A549 (cell line): Measurements from ENCODE around the gene FSD2.

Source experiments
- CBX8 ChIP-seq: fragments of 200-600 bp; sonication (generic); IDR thresholded peaks from 2 replicates; pipeline ENCODE4 v1.6.1; 2016
- EHMT2 ChIP-seq: fragments of 200-600 bp; sonication (generic); IDR thresholded peaks from 2 replicates; pipeline ENCODE4 v1.6.1; 2016; ENCODE audit warnings: antibody characterized with exemption, low read depth, mild to moderate bottlenecking, moderate library complexity
- JUN ChIP-seq, 2 experiments: fragments of >200 bp; sonication (Bioruptor Twin); formaldehyde crosslinking; IDR thresholded peaks; 2 replicates in 1 of 2; 3 replicates in 1 of 2; pipeline ENCODE4 v1.6.1; 2016 to 2017
- MAFK ChIP-seq: fragments of 450-650 bp; IDR thresholded peaks from 2 replicates; pipeline ENCODE4 v1.6.1; 2014; ENCODE audit not compliant: partially characterized antibody
- NR3C1 ChIP-seq: fragments of >200 bp; sonication (Bioruptor Twin); formaldehyde crosslinking; IDR thresholded peaks from 3 replicates; pipeline ENCODE4 v1.6.1; 2017
- POLR2A ChIP-seq: IDR thresholded peaks from 2 replicates; pipeline ENCODE4 v1.6.1; 2012; ENCODE audit warnings: mild to moderate bottlenecking, low read length
- POLR2AphosphoS2 ChIP-seq: conservative IDR thresholded peaks from 2 replicates; pipeline ENCODE4 v1.6.1; 2012; ENCODE audit warnings: low read length, improper control_type of control experiment, inconsistent platforms
- RFX5 ChIP-seq: fragments of 450-650 bp; IDR thresholded peaks from 2 replicates; pipeline ENCODE4 v1.7.1; 2014; ENCODE audit warnings: antibody characterized with exemption, mild to moderate bottlenecking, moderate library complexity
- SREBF2 ChIP-seq: fragments of 450-650 bp; IDR thresholded peaks from 2 replicates; pipeline ENCODE4 v1.6.1; 2014; ENCODE audit warnings: mild to moderate bottlenecking, moderate library complexity
- TFCP2L1 ChIP-seq: fragments of 250-450 bp; sonication (Bioruptor Pico); IDR thresholded peaks from 2 replicates; pipeline ENCODE4 v1.5.0; 2021; ENCODE audit warnings: mild to moderate bottlenecking
- TF ChIP-seq, protein P1 (sequence below): fragments of >200 bp; sonication (Bioruptor Twin); formaldehyde crosslinking; IDR thresholded peaks from 3 replicates; pipeline ENCODE4 v1.5.1; 2016

DNA sequence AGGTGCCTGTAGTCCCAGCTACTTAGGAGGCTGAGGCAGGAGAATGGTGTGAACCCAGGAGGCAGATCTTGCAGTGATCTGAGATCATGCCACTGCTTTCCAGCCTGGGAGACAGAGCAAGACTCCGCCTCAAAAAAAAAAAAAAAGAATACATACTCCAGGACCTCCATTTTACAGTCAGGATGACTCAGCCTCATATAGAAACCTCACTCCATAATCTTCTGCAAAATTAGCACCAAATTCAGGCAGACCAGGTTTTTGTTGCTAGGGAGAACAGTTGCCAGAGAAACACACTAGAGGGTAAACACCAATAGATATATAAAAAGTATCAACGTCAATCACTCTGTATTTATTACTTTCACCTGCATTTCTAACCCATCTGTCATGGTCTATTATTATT, 67.9 kb downstream of the FSD2 start:
- TF ChIP-seq, protein P1, sequence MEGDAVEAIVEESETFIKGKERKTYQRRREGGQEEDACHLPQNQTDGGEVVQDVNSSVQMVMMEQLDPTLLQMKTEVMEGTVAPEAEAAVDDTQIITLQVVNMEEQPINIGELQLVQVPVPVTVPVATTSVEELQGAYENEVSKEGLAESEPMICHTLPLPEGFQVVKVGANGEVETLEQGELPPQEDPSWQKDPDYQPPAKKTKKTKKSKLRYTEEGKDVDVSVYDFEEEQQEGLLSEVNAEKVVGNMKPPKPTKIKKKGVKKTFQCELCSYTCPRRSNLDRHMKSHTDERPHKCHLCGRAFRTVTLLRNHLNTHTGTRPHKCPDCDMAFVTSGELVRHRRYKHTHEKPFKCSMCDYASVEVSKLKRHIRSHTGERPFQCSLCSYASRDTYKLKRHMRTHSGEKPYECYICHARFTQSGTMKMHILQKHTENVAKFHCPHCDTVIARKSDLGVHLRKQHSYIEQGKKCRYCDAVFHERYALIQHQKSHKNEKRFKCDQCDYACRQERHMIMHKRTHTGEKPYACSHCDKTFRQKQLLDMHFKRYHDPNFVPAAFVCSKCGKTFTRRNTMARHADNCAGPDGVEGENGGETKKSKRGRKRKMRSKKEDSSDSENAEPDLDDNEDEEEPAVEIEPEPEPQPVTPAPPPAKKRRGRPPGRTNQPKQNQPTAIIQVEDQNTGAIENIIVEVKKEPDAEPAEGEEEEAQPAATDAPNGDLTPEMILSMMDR, result no peak
- TF ChIP-seq POLR2A (no peak), CBX8 (no peak), MAFK (no peak), RFX5 (no peak), TFCP2L1 (CRISPR knock-in tag) (no peak), SREBF2 (no peak), NR3C1 (no peak), POLR2AphosphoS2 (no peak), EHMT2 (no peak), JUN (IDR thresholded peaks at IDR 0.05) (no peak)
